GM19397 (cell line): Measurements from ENCODE around the gene F11R.
A peak's percentile ranks its signal among the peaks of the same experiment; 100 is the strongest.
"Not testable (repeated sequence)": the region's sequence is repeated elsewhere in the genome, so short reads cannot be mapped to it uniquely, and the experiment has no call there.

ENCODE experiments used
- ATAC-seq: cut with Tn5 transposase; IDR thresholded peaks from one replicate; pipeline ENCODE4 v1.9.1; 2021; ENCODE audit warnings: mild to moderate bottlenecking, moderate library complexity; ENCODE audit not compliant: unreplicated experiment

F11R gene

DNA sequence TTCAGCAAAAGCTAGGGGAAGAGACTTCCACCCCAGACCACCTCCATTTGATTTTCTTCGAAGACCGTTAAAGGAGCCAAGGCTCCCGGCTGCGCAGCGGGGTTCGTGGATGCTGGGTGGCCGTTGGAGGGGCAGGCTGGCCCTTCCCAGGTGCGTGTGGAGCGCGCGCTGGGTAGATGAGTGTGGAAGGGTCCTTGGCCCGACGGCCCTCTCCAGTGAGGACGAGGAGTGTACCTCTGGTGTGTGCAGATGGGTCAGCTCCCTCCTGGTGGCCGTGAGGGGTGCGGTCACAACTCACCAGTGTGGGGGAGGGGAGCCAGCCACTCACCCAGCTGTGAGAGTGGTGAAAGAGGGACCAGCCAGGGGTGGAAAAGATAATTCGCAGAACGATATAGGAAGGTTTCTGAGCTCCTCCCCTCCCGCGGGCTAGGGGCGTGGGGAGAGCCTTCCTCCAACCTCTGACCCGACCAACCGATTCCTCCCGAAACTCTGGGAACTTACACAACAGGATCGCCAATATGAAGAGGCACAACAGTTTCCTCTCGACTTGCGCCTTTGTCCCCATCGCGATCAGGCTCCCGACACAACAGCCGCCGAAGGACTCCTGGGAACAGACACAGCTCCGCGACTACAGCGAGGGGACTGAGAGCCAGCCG is at the start of gene F11R:
Gene F11R, minus strand, starts transcription at position 644 of the 656 bp plus-strand sequence. Its CDS starts 79 bp downstream, at position 565.
- ATAC-seq = peak; percentile 34

DNA sequence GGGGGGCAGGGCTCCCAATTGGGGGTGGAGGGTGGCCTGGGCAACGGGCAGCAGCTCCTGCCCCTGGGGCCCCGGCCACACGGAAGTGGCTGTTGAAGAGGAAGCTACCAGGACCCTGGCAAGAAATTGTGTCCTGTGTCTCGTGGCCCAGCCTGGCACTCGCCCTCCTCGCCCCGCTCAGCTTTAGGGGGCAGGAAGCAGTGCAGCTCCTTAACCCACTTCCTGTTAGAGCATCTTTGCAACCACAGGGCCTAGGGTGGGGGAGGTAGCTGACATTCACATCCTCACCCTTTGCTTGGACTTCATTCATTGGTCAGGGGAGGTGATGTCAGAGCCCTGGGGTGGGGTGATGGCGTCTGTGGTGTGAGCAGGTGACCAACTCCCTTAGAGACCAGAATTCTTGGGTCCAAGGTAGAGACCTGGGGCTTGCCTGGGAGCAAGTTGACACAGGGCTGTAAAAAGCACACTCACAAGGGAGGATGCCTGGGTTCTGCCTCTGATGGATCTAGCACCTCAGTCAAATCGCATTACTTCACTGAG is 48.8 kb upstream of the F11R start, which contains the start of gene ARHGAP30:
Gene ARHGAP30, minus strand, starts transcription at position 161 of the 540 bp plus-strand sequence. CDS start 267 bp downstream, outside the sequence.
- ATAC-seq = peak; percentile 78

DNA sequence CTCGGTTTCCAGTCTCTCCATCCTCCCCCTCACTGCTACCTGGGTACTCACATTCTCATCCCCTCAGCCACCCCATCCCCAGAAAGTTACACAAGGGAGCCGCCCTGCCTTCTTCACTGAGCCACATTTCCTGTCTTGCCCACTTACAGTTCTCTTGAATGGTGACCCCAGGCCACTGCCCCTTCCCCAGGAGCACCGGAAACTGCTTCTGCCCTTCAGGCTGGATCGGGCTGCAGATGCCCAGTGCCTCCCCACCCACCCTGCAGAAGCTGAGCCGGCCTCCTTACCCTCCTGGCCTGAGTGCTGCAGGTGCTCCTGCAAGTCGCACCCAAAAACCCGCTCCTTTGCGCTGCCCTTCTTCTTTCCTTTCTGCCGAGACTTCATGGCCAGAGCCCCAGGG is 48.3 kb upstream of the F11R start:
- peak; percentile 14 for ATAC-seq

DNA sequence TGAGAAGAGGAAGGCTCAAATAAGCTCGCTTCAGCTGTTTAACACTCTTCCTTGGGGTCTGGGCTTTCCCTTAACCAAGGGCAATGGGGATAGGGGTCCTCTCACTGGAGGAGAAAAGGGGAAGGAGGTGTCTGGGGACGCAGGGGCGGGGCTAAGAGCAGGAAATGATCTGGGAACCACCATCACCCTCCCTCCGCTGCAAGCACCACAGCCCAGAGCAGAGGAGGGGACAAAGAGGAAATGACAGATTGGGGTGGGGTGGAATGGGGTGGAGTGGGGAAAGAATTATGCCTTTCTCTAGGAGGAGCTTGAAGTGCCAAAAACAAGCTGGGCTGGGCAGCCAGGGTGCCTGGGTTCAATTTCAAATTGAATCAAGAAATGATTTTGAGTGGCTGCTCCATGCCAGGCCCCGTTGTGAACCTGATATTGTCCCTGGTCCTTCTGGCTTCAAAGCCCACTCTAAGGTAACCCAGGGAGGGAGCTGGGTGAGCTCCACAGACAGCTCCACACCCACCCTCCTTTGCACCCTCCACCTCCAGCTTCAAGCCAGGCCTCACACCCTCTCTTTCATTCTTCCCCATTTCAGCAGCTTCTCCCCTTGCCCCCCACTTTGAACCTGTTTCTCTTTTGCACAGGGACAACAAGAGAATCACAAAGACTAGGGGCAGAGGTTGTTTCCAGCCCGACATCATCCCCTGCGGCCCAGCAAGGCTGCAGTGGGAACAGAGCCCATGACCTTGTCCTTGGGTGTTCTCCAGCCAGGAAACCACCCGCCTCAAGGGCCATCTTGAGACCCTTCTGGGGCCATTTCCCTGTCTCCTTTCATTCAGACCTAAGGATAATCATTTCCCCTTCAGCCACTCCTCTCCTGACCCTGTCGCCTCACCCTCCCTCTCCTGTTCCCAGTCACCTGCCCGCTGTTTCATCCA is 47.6 kb upstream of the F11R start:
- no peak for ATAC-seq

DNA sequence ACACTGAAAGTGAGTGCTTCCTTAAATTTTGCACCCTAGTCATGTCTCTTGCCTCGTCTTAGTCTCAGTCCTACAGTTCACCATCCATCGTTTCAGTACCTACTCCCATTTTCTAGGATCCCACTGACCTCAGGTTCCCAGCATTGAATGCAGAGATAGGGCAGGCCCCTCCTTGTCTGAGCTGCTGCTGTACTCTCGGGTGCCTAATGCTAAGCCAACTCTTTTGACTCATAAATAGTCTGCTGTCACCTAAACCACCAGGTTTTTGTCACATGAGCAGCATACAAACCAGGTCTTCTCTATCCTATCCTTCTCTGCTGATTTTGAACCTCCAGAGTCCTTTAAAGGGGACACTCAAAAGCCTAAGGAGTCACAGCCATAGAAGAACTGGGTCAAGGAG is 45.7 kb upstream of the F11R start:
- ATAC-seq = no peak

DNA sequence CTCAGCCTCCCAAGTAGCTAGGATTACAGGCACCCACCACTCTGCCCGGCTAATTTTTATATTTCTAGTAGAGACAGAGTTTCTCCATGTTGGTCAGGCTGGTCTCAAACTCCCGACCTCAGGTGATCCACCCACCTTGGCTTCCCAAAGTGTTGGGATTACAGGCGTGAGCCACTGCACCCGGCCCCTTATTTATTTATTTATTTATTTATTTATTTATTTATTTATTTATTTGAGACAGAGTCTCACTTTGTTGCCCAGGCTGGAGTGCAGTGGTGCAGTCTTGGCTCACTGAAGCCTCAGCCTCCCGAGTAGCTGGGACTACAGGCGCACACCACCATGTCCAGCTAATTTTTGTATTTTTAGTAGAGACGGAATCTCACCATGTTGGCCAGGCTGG is 44.7 kb upstream of the F11R start:
- not testable (repeated sequence) for ATAC-seq

DNA sequence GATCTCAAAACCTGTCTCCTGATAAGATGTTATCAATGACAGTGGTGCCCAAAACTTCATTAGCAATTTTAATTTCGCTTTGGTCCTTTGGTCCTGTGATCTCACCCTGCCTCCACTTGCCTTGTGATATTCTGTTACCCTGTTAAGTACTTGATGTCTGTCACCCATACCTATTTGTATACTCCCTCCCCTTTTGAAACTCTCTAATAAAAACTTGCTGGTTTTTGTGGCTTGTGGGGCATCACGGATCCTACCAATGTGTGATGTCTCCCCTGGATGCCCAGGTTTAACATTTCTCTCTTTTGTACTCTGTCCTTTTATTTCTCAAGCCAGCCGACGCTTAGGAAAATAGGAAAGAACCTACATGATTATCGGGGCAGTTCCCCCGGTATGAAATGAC is 43.0 kb upstream of the F11R start:
- ATAC-seq = not testable (repeated sequence)

DNA sequence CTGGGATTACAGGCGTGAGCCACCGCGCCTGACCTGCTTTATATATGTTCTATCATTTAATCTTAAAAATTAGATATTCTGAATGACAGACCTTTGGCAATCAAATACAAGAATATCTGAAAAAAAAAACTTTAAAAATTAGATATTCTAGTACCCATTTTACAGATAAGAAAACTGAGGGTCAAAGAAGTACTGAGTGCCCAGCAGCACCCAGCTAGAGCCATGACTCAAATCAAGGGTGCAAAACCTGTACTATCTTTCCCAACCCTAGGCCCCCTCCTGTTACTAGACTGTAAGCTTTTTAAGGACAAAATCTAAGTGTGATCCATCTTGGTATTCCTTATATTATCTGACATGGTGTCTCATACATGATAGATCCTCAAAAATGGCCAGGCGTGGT is 40.5 kb upstream of the F11R start:
- no peak for ATAC-seq

DNA sequence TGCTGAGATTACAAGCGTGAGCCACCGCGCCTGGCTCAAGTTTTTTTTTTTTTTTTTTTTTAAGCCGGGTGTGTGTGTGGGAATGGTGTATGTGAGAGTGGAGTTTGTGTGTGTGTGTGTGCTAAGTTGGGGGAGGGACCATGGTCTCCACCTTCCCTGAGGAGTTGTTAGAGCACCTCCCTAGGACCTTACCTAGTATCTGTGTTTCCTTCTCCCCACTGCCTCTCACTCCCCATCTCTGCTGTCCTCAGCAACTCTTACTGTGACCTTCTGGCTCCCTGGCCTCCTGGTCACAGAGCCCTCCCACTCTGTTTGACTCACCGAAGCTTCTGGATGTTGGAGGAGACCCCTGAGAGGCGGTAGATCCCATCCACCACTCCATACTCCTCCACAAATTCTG is 38.3 kb upstream of the F11R start:
- no peak for ATAC-seq

DNA sequence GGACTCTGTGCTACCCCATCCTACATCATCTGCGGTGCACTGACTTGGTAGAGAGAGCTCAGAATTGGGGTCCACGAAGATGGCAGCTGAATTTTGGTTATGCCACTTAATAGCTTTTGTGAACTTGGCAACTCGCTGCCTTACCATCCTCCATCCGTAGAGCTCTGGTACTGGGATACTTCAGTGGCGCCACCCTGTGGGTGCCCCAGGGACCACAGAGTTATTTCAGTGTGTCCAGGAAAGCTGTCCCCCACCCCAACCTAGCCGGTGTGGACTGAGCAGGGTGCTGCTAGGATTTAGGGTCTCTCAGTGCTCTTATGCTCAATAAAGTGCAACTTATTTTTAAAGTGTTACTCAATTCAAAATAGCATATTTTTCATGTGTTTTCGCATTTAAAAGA is 33.9 kb upstream of the F11R start:
- ATAC-seq = no peak

DNA sequence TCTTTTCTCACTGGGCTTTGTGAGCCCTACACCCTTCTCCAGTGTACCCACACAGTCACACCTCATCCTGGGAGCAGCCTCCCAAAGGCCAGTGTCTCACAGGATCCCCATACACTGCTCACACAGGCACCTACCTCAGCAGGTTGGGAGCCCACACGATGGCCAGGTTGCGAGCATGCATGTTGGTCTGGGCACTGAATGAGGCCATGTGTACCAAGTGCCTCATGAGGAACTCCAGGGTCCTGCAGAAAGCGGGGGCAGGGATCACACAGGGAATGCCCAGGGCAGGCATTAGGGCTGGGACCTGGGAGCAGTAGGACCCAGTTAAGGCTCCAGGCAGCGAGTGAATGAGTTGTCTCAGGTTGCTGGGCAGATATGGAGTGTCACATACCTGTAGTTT is 33.3 kb upstream of the F11R start:
- ATAC-seq = no peak

DNA sequence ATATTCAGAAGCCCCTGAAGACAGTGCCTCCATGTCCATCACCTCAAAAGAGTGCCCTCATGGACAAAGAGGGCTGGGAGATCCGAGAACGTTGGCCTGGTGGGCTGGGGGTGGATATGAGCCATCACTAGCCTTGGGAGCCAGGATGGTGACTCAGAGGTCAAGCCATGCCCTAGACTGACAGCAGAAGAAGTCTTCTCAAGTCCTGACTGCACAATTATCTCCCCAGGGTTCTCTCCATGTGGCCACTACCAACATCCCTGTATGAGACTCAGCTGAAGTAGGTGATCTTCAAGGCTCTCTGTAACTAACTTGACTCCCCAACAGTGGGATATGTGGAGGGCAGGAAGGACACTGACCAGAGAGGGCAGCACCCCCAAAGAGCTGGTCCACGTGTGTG is 31.9 kb upstream of the F11R start:
- no peak for ATAC-seq

DNA sequence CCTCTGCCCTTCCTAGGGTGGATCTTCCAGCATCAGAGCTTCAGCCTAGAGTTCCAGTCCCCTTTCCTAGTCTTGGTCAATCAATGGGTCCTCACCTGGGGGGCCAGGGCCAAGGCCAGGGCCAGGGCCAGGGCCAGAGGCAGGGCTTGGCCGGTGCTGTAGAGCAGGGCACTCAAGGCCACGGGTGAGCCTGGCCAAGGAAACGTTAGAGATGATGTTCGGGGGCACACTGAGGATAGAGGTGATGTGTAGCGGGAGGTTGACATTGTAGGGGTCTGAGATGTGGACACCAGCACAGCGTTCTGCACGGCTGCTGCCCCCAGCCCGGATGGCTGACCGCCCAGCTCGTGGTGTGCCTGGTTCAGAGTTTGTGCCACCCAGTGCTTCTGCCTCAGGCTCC is 30.3 kb upstream of the F11R start:
- ATAC-seq = no peak

DNA sequence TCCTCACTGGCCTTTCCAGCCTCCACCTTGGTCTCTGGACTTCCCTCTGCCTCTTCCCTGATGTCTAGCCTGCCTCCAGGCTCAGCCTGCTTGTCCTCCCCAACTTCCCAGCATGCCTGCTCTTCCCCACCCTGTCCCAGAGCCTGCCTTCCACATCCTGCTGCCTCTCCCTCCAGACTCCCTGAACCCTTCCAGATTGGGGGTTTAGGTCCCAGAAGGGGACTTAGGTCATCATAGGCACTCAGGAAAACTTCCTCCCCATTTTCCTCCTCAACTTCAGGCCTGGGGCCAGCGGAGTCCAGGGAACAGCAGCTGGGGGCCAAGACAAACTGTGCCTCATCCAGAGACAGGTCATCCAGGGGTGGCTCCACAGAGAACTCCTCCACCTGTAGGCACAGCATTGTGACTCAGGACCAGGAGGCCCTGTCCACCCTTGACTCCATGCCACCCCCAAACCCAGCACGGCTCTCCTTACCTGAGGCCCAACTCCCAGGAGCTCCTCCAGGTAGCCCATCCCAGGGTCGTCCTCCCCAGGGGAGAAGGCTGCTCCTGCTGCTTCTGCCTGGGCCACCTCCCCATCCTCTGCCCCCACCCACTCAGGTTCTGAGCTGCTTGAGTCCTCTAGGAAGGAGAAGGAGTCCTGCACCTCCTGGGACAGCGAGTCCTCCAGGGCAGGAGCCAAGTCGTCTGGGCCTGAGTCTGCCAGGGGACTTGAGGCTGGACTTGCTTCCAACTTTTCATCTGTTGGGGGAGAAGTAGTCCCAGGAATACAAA is 28.2 kb upstream of the F11R start:
- ATAC-seq = no peak

DNA sequence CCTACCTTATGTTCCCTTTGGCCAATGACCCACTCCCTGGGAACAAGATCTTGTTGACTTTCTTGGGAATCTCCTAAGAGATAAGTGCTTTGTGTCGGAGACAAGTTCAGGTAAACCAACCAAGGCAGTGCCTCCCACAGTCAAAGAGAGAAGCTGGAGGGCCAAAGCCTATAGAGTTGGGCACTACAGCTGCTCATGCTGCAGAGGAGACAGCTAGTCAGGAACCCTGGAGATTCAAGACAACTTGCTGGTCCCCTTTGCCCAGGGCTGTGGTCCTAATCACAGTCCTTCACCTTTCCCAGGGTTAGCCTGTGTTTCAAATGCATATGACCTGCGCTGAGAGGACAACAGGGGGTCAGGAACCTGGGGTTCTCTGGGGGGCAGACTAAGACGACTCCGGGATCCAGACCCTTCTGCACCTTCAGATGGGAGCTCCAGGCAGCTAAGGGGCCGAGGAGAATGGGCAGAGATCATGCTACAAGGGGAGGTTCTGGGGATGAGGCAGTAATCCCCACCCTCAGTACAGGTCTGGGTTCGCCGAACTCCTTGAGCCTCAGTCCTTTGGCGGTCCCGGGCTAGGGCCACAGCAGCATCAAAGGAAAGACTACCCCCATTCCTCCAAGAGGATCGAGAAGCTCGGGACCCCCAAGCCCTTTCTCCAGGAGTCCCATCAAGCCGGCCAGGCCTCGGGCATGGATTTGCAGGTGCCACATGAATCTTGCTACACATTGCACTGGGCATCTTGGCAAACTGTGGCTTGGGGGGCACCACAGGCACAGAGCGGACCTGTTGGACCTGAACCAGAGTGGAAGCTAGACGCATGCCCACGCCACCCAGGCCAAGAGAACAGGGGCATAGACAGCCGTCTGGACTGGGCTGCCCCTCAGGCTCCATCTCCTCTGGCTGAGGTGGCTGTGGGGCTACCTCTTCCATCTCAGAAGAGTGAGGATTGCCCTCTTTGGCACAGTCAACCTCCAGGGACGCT is 26.8 kb upstream of the F11R start:
- ATAC-seq = no peak

DNA sequence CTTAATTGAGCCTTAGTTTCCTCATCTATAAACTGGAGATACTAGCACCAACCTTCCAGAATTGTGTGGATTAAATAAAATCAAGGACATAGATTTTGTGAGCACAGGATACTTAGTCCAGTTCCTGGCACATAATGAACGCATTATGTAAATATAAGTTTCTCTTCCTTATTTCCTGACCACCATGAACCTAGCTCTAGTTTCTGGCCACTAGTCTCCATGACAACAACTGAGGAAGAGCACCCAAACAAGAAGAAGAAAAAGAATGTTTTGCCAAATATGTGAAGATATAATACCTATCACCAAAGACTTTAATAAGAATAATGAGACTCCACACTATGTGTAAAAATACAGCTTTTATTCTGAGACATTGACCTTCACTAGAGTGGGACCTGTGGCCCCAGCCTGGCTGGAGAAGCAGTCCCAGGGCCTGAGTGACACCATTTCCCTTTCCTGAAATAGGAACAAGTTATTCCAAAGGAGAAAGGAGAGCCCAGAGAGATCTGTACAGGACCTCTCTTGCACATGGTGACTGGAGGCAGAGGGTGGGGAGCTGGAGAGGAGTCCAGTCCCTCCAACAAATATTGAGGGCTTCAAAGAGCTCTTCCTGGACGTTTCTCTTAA is 25.8 kb upstream of the F11R start:
- peak; percentile 29 for ATAC-seq

DNA sequence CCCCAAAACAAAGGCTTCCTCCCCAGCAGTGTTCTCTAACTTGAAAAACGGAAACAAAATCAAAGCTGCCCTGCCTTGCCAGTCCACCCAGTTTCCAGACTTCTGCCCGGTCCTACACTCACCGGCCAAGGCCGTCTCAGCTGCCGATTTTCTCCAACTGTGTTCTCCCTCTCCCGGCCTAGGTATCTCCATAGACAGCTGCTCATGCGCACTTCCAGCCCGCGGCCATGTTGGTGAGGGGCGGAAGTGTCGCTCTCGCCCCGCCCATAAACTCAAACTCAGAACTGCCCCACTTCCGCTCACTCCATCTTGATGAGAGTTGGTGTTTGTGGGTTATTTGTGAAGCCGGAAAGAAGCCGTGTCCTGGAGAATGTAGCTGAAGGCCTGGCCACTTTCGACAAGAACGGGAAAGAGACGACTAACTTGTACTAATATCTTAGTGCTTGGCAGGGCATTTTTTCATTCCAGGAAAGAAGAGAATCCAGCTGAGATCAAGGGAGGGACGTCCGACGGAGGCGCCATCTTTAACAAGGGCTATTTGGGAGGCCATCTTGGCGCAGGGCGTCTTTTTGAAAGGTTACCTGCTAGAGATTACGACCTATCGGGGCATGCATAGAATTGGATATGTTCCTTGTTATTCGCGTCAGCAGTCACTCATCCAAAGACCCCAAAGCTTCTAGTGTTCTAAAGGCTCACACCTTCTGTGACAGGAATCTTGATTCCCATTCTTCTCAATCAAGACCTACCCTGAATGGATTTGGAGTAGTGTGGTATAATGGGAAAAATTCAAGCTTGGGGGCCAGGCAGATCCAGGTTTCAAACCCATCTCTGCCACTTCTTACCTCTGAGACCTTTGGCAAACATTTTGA is 25.0 kb upstream of the F11R start, which contains the start of gene USF1:
Gene USF1, minus strand, starts transcription at position 242 of the 869 bp plus-strand sequence. CDS start 2,702 bp downstream, outside the sequence.
- ATAC-seq = peak; percentile 73
